BLaER1 (cell line): Measurements from ENCODE around the gene RPTOR.

Source experiments
- H3K27ac ChIP-seq: shearing (Covaris generic); formaldehyde crosslinking; 2 replicates; pipeline ENCODE4 v1.8.1; 2022
- H3K27me3 ChIP-seq: shearing (Covaris generic); formaldehyde crosslinking; 2 replicates; pipeline ENCODE4 v1.8.1; 2022
- H3K36me3 ChIP-seq: shearing (Covaris generic); formaldehyde crosslinking; 2 replicates; pipeline ENCODE4 v1.8.1; 2022
- H3K4me1 ChIP-seq: shearing (Covaris generic); formaldehyde crosslinking; 2 replicates; pipeline ENCODE4 v1.8.1; 2022
- H3K4me2 ChIP-seq: shearing (Covaris generic); formaldehyde crosslinking; 2 replicates; pipeline ENCODE4 v1.8.1; 2022
- H3K4me3 ChIP-seq: shearing (Covaris generic); formaldehyde crosslinking; 2 replicates; pipeline ENCODE4 v1.8.1; 2022
- H3K9ac ChIP-seq: shearing (Covaris generic); formaldehyde crosslinking; 2 replicates; pipeline ENCODE4 v1.8.1; 2022
- H3K9me3 ChIP-seq: shearing (Covaris generic); formaldehyde crosslinking; 2 replicates; pipeline ENCODE4 v1.8.1; 2022
- H4K20me1 ChIP-seq: shearing (Covaris generic); formaldehyde crosslinking; 2 replicates; pipeline ENCODE4 v1.8.1; 2022
- Cebpa-rat ChIP-seq: shearing (Covaris generic); IDR thresholded peaks from 2 replicates; pipeline ENCODE4 v1.8.1; 2022

The RPTOR gene

GRCh38 chr17:80824549-80825470 lies 280.2 kb downstream of the RPTOR start:
- Histone ChIP-seq H3K9ac (no peak overlapping the region), H3K4me1 (peaks cover 23% of the 10 kb centered on the region), H3K4me2 (no peak overlapping the region), H4K20me1 (peaks cover 98% of the 10 kb centered on the region), H3K36me3 (peaks cover 48% of the 10 kb centered on the region), H3K9me3 (no peaks in the 10 kb centered on the region), H3K4me3 (no peak overlapping the region), H3K27me3 (peaks cover 37% of the 10 kb centered on the region), H3K27ac (no peak overlapping the region)
- no peak for TF ChIP-seq Cebpa-rat

DNA sequence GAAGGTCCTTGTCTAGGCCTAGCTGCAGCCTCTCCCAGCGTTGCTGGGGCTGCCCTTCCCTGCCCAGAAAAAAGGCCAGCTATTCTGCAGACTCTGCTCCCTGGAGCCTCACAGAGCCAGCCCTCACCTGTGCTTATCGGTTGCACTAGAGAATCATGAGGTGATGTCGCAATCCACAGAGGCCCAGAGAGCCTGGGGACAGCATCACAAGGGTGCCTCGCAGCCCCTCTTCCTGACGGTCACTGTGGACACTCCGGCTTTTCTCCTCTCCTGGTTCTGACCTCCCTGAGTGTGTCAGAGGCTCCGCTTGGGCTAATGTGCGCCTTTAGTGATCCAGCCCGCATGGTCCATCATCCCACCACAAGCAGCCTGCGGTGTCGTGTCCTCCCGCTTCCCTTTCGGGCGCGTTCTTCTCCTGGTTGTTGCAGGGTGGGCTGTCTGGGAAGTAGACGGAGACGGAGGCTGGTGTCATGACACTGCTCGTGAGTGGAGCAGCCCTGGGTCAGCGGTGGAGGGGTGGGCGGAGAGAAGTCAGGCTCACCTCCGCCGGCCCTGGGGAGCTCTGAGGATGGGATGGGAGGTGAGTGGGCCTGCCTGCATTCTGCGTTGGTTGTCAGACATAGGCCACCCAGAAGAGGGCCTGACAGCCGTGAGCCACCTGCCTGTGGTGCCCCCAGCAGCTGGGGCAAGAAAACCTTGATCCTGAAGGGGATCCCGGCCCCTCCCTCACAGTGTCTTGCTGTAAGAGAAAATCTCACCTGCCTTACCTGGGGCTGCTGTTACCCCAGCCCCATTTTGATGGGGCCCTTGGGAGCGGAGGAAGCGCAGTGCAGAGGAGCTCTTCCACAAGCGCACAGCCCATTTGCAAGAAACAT lies 281.1 kb downstream of the RPTOR start:
- Histone ChIP-seq H4K20me1 (peaks cover 98% of the 10 kb centered on the region), H3K9me3 (no peaks in the 10 kb centered on the region), H3K4me3 (no peak overlapping the region), H3K36me3 (peaks cover 54% of the 10 kb centered on the region), H3K27me3 (peaks cover 28% of the 10 kb centered on the region), H3K9ac (no peak overlapping the region), H3K4me2 (no peak overlapping the region), H3K4me1 (peaks cover 23% of the 10 kb centered on the region), H3K27ac (no peak overlapping the region)
- TF ChIP-seq Cebpa-rat: peak; percentile 82

DNA sequence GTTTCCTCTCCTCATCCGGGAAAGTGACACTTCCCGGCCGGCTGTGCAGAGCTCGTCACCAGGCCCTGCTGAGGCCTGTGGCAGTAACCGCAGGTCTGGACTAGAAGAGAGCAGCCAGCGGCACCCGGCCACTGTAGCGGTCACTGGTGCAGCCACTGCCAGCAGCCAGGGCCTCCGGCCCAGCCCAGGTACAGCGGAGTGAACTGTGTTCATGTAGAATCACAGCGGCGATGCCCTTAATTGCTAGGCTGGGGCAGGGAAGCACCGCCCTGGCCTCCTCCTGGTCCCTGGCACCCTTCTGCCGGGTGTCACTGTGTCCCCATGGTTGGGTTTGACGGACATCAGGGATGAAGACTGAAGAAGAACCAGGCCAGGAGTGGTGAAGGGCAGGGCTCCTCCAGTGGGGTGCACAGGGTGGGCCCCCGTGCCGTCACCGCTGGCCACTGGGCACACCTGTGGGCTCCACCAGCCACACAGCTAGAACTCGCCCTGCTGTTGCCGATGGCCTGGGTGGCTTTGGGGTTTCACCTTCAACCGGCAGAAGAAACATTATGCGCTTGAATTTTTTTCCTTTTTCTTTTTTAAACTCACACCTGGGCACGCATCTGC lies 281.8 kb downstream of the RPTOR start:
- peak overlapping the region; percentile 83 for H3K4me2 ChIP-seq
- no peaks in the 10 kb centered on the region for H3K9me3 ChIP-seq
- H3K27ac ChIP-seq: no peak overlapping the region
- peaks cover 24% of the 10 kb centered on the region for H3K27me3 ChIP-seq
- H3K4me3 ChIP-seq: no peak overlapping the region
- H3K36me3 ChIP-seq: peaks cover 55% of the 10 kb centered on the region
- H4K20me1 ChIP-seq: peaks cover 98% of the 10 kb centered on the region
- TF ChIP-seq Cebpa-rat: no peak
- H3K4me1 ChIP-seq: peaks cover 23% of the 10 kb centered on the region
- H3K9ac ChIP-seq: no peak overlapping the region

GRCh38 chr17:80826955-80827645 lies 282.5 kb downstream of the RPTOR start:
- H3K27me3 ChIP-seq: peaks cover 19% of the 10 kb centered on the region
- H3K4me1 ChIP-seq: peaks cover 30% of the 10 kb centered on the region
- peaks cover 49% of the 10 kb centered on the region for H3K36me3 ChIP-seq
- H3K27ac ChIP-seq: no peak overlapping the region
- H3K9me3 ChIP-seq: no peaks in the 10 kb centered on the region
- H3K4me2 ChIP-seq: peak overlapping the region; percentile 83
- no peak for TF ChIP-seq Cebpa-rat
- no peak overlapping the region for H3K9ac ChIP-seq
- H4K20me1 ChIP-seq: peaks cover 98% of the 10 kb centered on the region
- H3K4me3 ChIP-seq: no peak overlapping the region

DNA sequence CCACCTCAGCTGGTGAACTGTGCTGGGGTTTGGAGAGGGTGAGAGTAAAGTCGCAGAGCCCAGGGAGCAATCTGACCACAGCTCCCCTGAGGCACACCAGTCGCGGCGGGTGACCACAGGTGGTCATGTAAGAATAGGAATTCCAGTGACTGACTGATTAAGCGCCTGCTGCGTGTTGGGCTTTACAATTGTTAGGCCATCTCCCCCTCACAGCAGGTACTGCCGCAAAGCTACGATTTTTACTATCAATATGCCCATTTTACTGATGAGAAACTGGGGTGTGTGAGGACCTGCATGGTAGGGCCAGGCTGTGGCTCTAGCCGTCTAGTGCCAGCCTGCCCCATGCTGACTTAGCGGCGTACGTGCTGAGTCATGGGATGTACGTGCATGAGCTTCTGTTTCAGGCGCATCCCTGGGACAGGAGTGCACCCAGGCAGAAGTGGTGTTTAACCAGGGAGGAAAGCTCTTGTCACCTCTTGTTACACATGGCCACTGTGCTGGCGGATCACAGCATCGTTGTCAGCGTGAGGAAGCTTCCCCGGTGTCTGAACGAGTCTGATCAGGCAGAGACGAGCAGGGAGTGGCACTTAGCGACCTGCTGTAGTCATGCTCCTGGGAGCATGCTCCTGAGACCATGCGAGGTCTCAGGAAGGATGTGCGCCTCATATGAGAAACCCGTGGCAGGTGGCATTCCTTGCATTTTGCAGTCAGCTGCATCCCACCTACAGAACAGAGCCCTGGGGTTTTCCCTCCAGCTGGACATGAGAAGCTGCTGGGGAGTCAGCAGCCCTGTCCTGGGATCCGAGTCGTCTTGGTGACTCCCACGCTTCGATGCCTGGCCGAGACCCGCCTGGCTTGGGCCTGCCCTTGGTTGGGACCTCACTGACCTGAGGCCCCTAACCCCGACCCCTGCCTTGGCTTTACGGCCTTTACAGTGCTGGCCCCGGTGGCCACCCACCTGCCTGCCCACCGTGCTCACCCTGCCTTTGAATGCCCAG lies 283.3 kb downstream of the RPTOR start:
- no peak for TF ChIP-seq Cebpa-rat
- H3K27ac ChIP-seq: no peak overlapping the region

GRCh38 chr17:80829166-80829813 lies 284.7 kb downstream of the RPTOR start:
- Histone ChIP-seq H3K27ac (no peak overlapping the region), H3K36me3 (peaks cover 36% of the 10 kb centered on the region), H3K27me3 (peaks cover 19% of the 10 kb centered on the region), H3K9ac (no peak overlapping the region), H3K4me2 (no peak overlapping the region), H3K4me1 (peaks cover 51% of the 10 kb centered on the region), H4K20me1 (peaks cover 98% of the 10 kb centered on the region), H3K9me3 (no peaks in the 10 kb centered on the region), H3K4me3 (no peak overlapping the region)
- TF ChIP-seq Cebpa-rat: no peak

More for the DNA sequence above, 283.3 kb downstream of the RPTOR start:
- peaks cover 98% of the 10 kb centered on the region for H4K20me1 ChIP-seq
- no peaks in the 10 kb centered on the region for H3K9me3 ChIP-seq
- H3K4me2 ChIP-seq: peak overlapping the region; percentile 83
- no peak overlapping the region for H3K9ac ChIP-seq
- H3K36me3 ChIP-seq: peaks cover 40% of the 10 kb centered on the region
- peaks cover 19% of the 10 kb centered on the region for H3K27me3 ChIP-seq
- H3K4me1 ChIP-seq: peaks cover 38% of the 10 kb centered on the region
- no peak overlapping the region for H3K4me3 ChIP-seq

GRCh38 chr17:80830020-80830780 lies 285.6 kb downstream of the RPTOR start:
- Histone ChIP-seq H3K36me3 (peaks cover 27% of the 10 kb centered on the region), H3K4me1 (peaks cover 56% of the 10 kb centered on the region), H3K27ac (no peak overlapping the region), H3K9ac (no peak overlapping the region), H3K9me3 (no peaks in the 10 kb centered on the region), H3K27me3 (peaks cover 19% of the 10 kb centered on the region), H3K4me3 (no peak overlapping the region), H3K4me2 (no peak overlapping the region), H4K20me1 (peaks cover 96% of the 10 kb centered on the region)
- TF ChIP-seq Cebpa-rat: no peak
